HepG2 (cell line): ENCODE measurements around the gene TRMT112.

Experiments used
- CREB1 ChIP-seq, 2 experiments: fragments of 450-650 bp in 1 of 2; IDR thresholded peaks; 2 replicates each; pipeline ENCODE4 v1.6.1; 2016 to 2017; ENCODE audit warnings: control low read depth in 1 of 2, mild to moderate bottlenecking in 1 of 2, missing compliant biosample characterization in 1 of 2, missing genetic modification characterization in 1 of 2
- CTCF ChIP-seq: sonication (generic); formaldehyde crosslinking; IDR thresholded peaks from 2 replicates; pipeline ENCODE4 v1.5.0; 2020; ENCODE audit warnings: mild to moderate bottlenecking, missing genetic modification reagents, moderate library complexity
- ZNF318 ChIP-seq: sonication (generic); formaldehyde crosslinking; IDR thresholded peaks from 2 replicates; pipeline ENCODE4 v1.4.0; 2020; ENCODE audit warnings: mild to moderate bottlenecking, missing genetic modification reagents

- TF ChIP-seq ZNF318 (no peak), CTCF (CRISPR knock-in tag) (no peak), CREB1 (IDR thresholded peaks at IDR 0.05) (no peak), CREB1 (CRISPR knock-in tag; IDR thresholded peaks at IDR 0.05) (no peak)
These were observed 47.6 kb upstream of the TRMT112 start for GRCh38 chr11:64364911-64365310.
